NCI-H748 (cell line): ENCODE measurements around the gene ARMC5.

Experiments used
- DNase-seq: peaks from one replicate; lab custom pipeline; 2025; ENCODE audit not compliant: unreplicated experiment; lab: John Stamatoyannopoulos, UW

Gene ARMC5

GRCh38 chr16:31461201-31461920, 2.1 kb downstream of the ARMC5 start:
- DNase-seq: no peak

- no peak for DNase-seq
These were observed 2.9 kb downstream of the ARMC5 start for GRCh38 chr16:31461921-31462804.

- no peak for DNase-seq
These were observed 5.1 kb downstream of the ARMC5 start for GRCh38 chr16:31464348-31464769.

DNA sequence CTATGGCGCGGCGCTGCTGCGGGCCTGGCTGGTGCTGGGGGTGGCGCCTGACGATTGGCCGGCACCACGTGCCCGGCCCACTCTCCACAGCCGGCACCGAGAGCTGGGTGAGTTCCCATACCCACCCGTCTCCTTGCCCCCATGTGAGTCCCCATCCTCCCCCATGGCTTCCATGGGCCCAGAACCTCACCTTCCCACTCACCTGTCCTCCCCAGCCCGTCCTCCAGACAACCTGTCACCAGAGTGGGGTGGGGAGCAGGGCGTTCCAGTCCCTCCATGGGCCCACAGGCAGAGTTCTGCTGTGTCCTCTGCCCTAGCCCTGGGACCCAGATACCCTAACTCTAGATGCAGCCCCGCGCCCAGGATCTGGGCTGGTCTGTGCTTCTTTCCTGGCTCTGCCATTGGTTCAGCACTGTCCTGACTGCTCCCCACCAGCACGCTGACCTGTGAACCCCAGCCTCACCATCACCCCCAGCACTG, 5.5 kb downstream of the ARMC5 start:
- no peak for DNase-seq

GRCh38 chr16:31465788-31466370, 6.6 kb downstream of the ARMC5 start:
- DNase-seq: no peak

DNA sequence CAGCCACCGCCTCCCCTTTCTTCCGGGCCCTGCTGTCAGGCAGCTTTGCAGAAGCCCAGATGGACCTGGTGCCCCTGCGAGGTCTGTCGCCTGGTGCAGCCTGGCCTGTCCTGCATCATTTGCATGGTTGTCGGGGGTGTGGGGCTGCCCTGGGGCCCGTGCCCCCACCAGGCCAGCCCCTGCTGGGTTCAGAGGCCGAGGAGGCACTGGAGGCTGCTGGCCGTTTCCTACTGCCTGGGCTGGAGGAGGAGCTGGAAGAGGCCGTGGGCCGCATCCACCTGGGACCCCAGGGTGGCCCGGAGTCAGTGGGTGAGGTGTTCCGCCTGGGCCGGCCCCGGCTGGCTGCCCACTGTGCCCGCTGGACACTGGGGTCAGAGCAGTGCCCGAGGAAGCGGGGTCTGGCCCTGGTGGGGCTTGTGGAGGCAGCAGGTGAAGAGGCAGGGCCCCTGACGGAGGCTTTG, 7.1 kb downstream of the ARMC5 start:
- no peak for DNase-seq

GRCh38 chr16:31467151-31467773, 8.0 kb downstream of the ARMC5 start:
- no peak for DNase-seq

- DNase-seq: no peak
These were observed 8.6 kb downstream of the ARMC5 start for GRCh38 chr16:31467858-31468257.

DNA sequence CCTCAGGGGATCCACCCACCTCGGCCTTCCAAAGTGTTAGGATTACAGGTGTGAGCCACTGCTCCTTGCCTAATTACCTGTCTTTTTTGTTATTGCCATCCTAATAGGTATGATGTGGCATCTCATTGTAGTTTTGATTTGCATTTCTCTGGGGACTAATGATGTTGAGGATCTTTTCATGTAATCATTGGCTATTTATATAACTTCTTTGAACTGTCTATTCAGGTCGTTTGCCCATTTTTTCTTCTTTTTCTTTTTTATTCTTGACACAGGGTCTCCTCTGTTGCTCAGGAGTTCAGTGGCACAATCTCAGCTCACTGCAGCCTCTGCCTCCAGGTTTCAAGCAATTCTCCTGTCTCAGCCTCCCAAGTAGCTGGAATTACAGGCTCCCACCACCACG, 11.3 kb downstream of the ARMC5 start:
- DNase-seq: no peak

- no peak for DNase-seq
These were observed 12.1 kb downstream of the ARMC5 start for GRCh38 chr16:31471241-31471874.

DNA sequence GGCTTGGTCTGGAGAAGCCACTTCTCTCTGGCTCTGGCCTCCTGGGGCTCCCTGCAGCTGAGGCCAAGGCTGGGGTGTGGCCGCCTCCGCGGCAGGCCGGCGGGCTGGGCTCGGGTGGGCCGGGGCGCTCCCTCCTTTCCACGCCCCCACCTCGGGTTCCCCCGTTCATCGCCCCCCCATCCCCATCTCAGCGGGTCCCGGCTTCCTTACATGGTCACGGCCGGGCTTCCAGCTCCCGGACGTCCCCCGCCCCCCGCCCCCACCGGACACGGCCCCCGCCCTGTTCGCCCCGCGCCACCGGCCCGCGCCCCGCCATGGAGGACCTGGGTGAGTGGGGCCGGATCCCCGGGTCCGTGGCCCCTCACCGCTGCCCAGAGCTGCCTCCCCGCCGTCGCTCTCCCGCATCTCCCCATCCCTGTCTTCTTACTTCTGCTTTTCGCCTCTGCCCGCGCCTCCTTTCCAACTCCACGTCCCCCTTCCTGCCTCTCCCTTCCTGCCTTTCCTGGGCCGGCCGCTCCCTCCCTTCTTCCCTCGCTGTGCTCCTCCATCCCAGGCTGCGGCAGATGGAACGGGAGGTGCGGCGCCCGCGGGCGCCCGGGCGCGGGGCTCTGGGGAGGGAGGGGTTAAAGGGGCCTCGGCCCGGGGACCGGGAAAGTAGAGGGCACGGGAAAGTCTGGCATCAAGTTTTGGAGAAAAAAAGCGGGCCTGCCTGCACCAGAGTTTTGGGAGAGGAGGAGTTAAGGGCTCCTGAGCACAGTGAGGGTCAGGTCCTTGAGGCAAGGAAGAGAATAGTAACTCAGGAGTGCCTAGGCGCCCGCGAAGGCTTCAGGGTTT, 12.8 kb downstream of the ARMC5 start, which contains the start of gene TGFB1I1:
TGFB1I1 (plus strand) TSS at position 278 of the 834 bp plus-strand sequence; CDS start at position 315, 37 bp downstream.
- peak; percentile 60 for DNase-seq

- DNase-seq: peak; percentile 85
These were observed 13.5 kb downstream of the ARMC5 start for GRCh38 chr16:31472709-31473203.

GRCh38 chr16:31473264-31473984, 14.1 kb downstream of the ARMC5 start:
- DNase-seq: no peak

DNA sequence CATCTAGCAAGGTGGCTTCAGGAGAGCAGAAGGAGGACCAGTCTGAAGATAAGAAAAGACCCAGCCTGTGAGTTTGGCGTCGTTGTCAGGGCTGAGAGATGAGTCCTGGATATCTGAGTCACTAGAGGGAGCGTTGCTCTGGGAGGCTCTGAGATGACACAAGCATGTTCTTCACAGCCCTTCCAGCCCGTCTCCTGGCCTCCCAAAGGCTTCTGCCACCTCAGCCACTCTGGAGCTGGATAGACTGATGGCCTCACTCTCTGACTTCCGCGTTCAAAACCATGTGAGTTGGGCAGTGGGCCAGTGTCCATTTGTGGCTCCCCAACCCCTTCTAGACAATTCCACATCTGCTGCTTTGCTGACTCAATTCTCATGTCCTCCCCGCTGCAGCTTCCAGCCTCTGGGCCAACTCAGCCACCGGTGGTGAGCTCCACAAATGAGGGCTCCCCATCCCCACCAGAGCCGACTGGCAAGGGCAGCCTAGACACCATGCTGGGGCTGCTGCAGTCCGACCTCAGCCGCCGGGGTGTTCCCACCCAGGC, 14.9 kb downstream of the ARMC5 start:
- DNase-seq: no peak

GRCh38 chr16:31474773-31475738, 15.8 kb downstream of the ARMC5 start:
- DNase-seq: no peak

DNA sequence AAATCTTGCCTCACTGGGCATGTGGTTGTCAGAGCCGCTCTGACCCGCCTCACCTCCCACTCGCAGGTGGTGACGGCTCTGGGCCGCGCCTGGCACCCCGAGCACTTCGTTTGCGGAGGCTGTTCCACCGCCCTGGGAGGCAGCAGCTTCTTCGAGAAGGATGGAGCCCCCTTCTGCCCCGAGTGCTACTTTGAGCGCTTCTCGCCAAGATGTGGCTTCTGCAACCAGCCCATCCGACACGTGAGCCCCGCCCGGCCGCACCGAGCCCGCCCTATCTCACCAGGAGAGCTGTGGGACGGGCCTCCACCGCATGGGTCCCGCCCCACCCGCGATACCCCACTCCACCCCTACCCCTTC, 16.6 kb downstream of the ARMC5 start:
- DNase-seq: no peak
